ENCODE measurements around the gene NT5M. TPM values are rescaled to one million over a fixed set of nuclear protein-coding genes. Genes with fewer than 3 reads are reported as not detected.
A peak's percentile ranks its signal among the peaks of the same experiment; 100 is the strongest.

Gene NT5M
- total and polyA plus RNA-seq, 10 donors: 1.2 to 3.6 (median 2.6) TPM

DNA sequence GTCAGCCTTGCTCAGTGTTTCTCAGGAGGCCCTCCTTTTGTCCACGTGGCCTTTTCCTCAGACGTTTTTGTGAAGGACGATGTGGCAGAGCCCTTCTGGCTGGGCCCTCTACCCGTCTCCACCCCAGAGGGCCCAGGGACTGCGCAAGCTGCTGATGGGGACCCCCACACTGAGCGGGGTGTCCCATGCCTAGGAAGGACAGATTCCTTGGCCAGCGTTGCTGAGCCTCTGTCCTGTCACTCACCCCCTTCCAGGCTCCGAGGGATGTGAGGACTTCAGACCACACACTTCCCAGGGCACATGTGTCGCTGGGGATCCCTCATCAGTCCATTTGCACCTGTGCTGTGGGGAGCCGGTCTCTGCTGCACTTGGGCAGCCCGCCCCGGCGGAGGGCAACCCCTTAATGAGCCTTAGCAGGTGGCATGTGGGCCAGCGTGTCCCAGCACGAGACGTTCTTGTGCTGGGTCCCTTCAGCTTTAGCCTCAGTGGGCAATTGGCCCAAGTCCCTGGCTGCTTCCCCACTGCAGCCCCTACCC lies 48.3 kb downstream of the NT5M start:
- no peaks in the 10 kb centered on the region for H3K36me3 ChIP-seq
- H3K4me1 ChIP-seq: peaks cover 0 to 32% (median 10%) of the 10 kb centered on the region in 6 donors
- no peaks in the 10 kb centered on the region for H3K9me3 ChIP-seq
- 77 to 89% (median 82%) methylated on average over 12 to 16 of the region's 16 CpGs for WGBS, 5 donors
- TF ChIP-seq POLR2A (IDR thresholded peaks at IDR 0.05): no peak
- TF ChIP-seq POLR2AphosphoS5 (IDR thresholded peaks at IDR 0.05): no peak
- TF ChIP-seq, protein P1, sequence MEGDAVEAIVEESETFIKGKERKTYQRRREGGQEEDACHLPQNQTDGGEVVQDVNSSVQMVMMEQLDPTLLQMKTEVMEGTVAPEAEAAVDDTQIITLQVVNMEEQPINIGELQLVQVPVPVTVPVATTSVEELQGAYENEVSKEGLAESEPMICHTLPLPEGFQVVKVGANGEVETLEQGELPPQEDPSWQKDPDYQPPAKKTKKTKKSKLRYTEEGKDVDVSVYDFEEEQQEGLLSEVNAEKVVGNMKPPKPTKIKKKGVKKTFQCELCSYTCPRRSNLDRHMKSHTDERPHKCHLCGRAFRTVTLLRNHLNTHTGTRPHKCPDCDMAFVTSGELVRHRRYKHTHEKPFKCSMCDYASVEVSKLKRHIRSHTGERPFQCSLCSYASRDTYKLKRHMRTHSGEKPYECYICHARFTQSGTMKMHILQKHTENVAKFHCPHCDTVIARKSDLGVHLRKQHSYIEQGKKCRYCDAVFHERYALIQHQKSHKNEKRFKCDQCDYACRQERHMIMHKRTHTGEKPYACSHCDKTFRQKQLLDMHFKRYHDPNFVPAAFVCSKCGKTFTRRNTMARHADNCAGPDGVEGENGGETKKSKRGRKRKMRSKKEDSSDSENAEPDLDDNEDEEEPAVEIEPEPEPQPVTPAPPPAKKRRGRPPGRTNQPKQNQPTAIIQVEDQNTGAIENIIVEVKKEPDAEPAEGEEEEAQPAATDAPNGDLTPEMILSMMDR (IDR thresholded peaks at IDR 0.05 in 8 of 11, conservative IDR thresholded peaks at IDR 0.05 in 3 of 11): no peak
- peak overlapping the region in 1 of 8 donors; percentile 33 for H3K27ac ChIP-seq
- intact Hi-C loops (cut with DNase I; ENCODE audit: low total_unique reads): no loop called here
- peak; percentile 63 for DNase-seq
- no peak overlapping the region for H3K4me3 ChIP-seq
- no peaks in the 10 kb centered on the region for H3K27me3 ChIP-seq (replicated peaks in 1 of 7)

DNA sequence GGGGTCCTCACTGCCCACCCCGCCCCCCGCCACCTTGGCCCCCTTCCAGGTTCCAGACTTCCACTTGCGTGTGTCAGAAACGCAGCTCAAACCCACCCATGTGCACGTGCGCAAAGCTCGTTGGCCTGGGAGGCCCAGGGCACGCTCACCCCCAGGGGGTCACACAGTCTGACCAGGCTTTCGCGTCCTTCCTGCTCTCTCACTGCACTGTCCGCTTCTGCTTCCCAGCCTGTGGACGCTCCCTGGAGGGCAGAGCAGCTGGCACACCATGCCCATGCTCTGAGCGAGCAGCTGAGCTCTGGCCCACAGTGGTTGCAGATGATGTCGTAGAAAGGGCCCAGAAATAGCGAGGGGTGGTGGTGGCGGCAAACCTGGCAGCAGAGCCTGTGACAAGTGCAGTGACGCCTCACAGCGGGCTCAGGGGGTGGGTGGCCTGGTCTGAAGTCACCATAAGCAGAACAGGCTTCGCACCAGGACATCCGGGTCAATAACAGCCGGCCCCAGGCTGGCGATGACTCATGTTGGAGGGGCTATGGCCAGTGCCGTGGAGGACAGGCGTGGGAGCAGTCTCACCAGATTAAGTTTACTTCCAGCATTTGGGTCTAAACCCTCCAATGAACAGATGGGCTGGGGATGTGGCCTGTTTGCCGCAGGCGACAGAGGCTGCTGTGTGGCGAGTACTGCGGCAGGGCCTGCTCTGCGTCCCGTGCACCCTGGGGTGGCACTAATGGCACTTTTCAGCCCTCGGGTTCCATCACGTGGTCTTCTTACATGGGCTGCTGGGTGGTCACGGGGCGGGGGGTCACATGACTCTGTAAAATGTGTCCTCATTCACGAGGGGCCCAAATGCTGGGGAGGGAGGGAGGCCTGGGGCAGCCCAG lies 49.0 kb downstream of the NT5M start:
- intact Hi-C loops (cut with DNase I; ENCODE audit: low total_unique reads): no loop called here

DNA sequence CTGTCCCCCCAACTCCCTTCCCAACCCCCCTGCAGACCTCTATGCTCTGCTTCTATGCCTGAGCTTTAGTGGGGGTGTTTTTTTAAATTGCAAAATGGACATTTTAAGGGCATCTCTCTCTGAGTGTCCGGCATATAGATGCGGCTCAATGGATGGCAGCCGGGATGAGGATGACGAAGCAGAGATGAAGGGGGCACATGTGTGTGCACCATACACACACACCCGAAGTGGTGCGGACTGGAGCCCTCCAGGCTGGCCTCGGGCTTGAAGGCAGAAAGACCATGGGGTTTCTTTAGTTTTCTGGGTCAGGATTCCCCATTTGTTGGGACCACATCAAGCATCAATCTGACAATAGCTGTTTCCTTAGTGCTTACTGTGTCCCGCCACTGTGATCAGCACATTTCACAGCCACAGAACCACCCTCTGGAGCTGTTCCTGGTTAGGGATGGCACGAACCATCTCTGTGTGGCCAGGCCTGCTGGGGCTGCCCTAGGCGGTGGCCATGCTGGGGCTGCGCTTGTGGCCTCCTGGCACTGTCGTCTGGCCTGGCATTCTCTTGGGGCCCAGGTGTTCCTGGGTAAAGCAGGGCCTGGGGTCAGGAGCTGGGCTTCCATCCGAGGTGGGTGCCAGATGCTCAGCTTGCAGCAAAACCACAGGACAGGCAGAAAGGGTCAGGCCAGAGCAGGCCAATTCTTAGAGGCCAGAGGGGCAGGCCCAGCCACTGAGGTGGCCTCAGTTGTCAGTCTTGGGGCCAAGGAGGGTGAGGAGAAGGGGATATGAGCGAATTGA lies 49.9 kb downstream of the NT5M start:
- peak; percentile 52 for DNase-seq
- WGBS, 5 donors: 87 to 90% (median 89%) methylated on average over 12 to 14 of the region's 14 CpGs
- intact Hi-C loops (cut with DNase I; ENCODE audit: low total_unique reads): no loop called here

More for the DNA sequence above, 49.0 kb downstream of the NT5M start:
- Histone ChIP-seq H3K9me3 (no peaks in the 10 kb centered on the region), H3K4me3 (no peak overlapping the region), H3K4me1 (peaks cover 0 to 34% (median 10%) of the 10 kb centered on the region in 6 donors), H3K27me3 (replicated peaks in 1 of 7) (no peaks in the 10 kb centered on the region), H3K36me3 (no peaks in the 10 kb centered on the region), H3K27ac (peak overlapping the region in 1 of 8 donors; percentile 33)
- TF ChIP-seq, protein P1 (IDR thresholded peaks at IDR 0.05 in 8 of 11, conservative IDR thresholded peaks at IDR 0.05 in 3 of 11): no peak
- peak; percentile 30 to 66 (median 64) for TF ChIP-seq POLR2AphosphoS5 (IDR thresholded peaks at IDR 0.05)
- 55 to 77% (median 69%) methylated on average over 32 to 35 of the region's 35 CpGs for WGBS, 5 donors
- DNase-seq: peak; percentile 83

More for the DNA sequence above, 49.9 kb downstream of the NT5M start:
- Histone ChIP-seq H3K27ac (no peak overlapping the region), H3K27me3 (replicated peaks in 1 of 7) (no peaks in the 10 kb centered on the region), H3K4me3 (no peak overlapping the region), H3K9me3 (no peaks in the 10 kb centered on the region), H3K36me3 (no peaks in the 10 kb centered on the region), H3K4me1 (peaks cover 0 to 34% (median 10%) of the 10 kb centered on the region in 6 donors)
- TF ChIP-seq POLR2A (IDR thresholded peaks at IDR 0.05) (no peak), POLR2AphosphoS5 (IDR thresholded peaks at IDR 0.05) (no peak)
- TF ChIP-seq, protein P1 (IDR thresholded peaks at IDR 0.05 in 8 of 11, conservative IDR thresholded peaks at IDR 0.05 in 3 of 11): no peak

Measured in spleen (tissue), 11 donors.